Transverse colon (tissue), 4 donors: ENCODE data around the gene CACNA1C. TPM values are rescaled to one million over a fixed set of nuclear protein-coding genes. Genes with fewer than 3 reads are reported as not detected.
"Not testable (repeated sequence)": the region's sequence is repeated elsewhere in the genome, so short reads cannot be mapped to it uniquely, and the experiment has no call there.

ENCODE experiments used
- DNase-seq: peaks from one replicate; pipeline ENCODE4 v3.0.0-alpha.2; 2019
- H3K27ac ChIP-seq, 4 donors: fragments of 200-600 bp; sonication (generic); 2 replicates each; pipeline ENCODE4 v1.5.1; 2016 to 2018; ENCODE audit warnings: inconsistent platforms in 4 of 4
- H3K27me3 ChIP-seq: fragments of 200-600 bp; sonication (generic); 2 replicates; pipeline ENCODE4 v1.5.1; 2017; ENCODE audit warnings: inconsistent platforms
- H3K36me3 ChIP-seq, 4 donors: fragments of 200-600 bp; sonication (generic); 2 replicates each; pipeline ENCODE4 v1.5.1; 2017 to 2019; ENCODE audit warnings: inconsistent platforms in 4 of 4
- H3K4me1 ChIP-seq, 4 donors: fragments of 200-600 bp; sonication (generic); 2 replicates each; pipeline ENCODE4 v1.5.1; 2017 to 2020; ENCODE audit warnings: inconsistent platforms in 4 of 4
- H3K4me3 ChIP-seq, 4 donors: fragments of 200-600 bp; sonication (generic); 1 replicate in 1 of 4; 2 replicates in 3 of 4; pipeline versions ENCODE4 v1.5.1 to v1.6.1; 2017 to 2019; ENCODE audit warnings: inconsistent platforms in 4 of 4
- H3K9me3 ChIP-seq, 2 donors: fragments of 200-600 bp; sonication (generic); 2 replicates each; pipeline ENCODE4 v1.5.1; 2017 to 2019; ENCODE audit warnings: inconsistent platforms in 2 of 2
- EP300 ChIP-seq: sonication (generic); formaldehyde crosslinking; IDR thresholded peaks from one replicate; pipeline ENCODE4 v1.6.1; 2017; ENCODE audit warnings: antibody characterized with exemption, low read depth
- POLR2A ChIP-seq: fragments of 450-650 bp; IDR thresholded peaks from one replicate; pipeline ENCODE4 v1.6.1; 2016; ENCODE audit warnings: antibody characterized with exemption, mild to moderate bottlenecking, moderate library complexity
- POLR2AphosphoS5 ChIP-seq, 3 donors: sonication (generic); formaldehyde crosslinking; IDR thresholded peaks; one replicate each; pipeline ENCODE4 v1.6.1; 2016; ENCODE audit warnings: antibody characterized with exemption in 3 of 3
- WGBS, 2 donors: methylation state at CpG; one replicate each; pipeline ENCODE4 v1.1.5; 2018; ENCODE audit warnings: low coverage in 1 of 2; 5-methylcytosine and 5-hydroxymethylcytosine counted together
- in situ Hi-C, 4 donors: fragments of 200-750 bp; cut with MboI; loops; one replicate each; pipeline versions ENCODE4 v1.15.0 to v1.15.1; 2017; ENCODE audit warnings: low sequenced_read_pairs in 3 of 4, low pct_ligation_motif_present in 1 of 4, low pct_unique_long_range_greater_than_20kb in 1 of 4
- intact Hi-C: fragments of 100-400 bp; cut with DNase I; formaldehyde crosslinking; loops from one replicate; pipeline ENCODE4 v1.15.1; 2023; ENCODE audit warnings: low total_unique reads
- total RNA-seq, 4 donors: library from RNA; depleted of rRNA; stranded (reverse); fragments of >200 nt; gene quantifications; one replicate each; pipeline ENCODE4 v1.1.0, GENCODE V29; 2016
- TF ChIP-seq, protein P1 (sequence below), 5 experiments: fragments of 200-600 bp in 3 of 5; fragments of 450-650 bp in 2 of 5; sonication (generic) in 3 of 5; IDR thresholded peaks; 1 replicate in 2 of 5; 2 replicates in 3 of 5; pipeline ENCODE4 v1.5.1; 2016 to 2017; ENCODE audit warnings: antibody characterized with exemption in 5 of 5, inconsistent platforms in 3 of 5, mild to moderate bottlenecking in 2 of 5, moderate library complexity in 1 of 5

Gene CACNA1C
- total RNA-seq, 4 donors from 2014 or later = 18.8 to 35.2 (median 24.8) TPM

DNA sequence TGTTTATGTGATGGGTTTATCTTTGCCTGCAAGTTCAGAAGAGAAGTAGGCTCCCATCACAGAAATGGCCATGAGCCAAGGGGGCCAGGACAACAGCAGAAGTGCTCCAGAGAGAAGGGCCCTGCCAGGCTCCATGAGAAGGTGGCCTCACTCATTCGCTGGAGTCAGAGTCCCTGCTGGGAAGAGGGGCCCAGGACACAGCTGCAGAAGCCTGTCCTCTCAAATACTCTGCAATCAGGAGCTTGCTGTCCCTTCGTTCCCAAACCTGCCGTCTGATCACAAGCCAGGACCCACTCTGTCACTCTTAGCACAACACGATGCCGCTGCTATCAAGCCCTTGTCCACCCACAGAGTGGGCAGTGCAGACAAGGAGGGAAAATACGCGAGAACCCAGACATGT lies 435.8 kb downstream of the CACNA1C start:
- Histone ChIP-seq H3K36me3 (no peaks in the 10 kb centered on the region), H3K4me3 (no peak overlapping the region), H3K27ac (peak overlapping the region in 1 of 4 donors; percentile 3), H3K4me1 (peaks cover 0 to 29% (median 10%) of the 10 kb centered on the region in 4 donors), H3K27me3 (no peaks in the 10 kb centered on the region), H3K9me3 (no peaks in the 10 kb centered on the region)
- DNase-seq = no peak
- TF ChIP-seq, protein P1, sequence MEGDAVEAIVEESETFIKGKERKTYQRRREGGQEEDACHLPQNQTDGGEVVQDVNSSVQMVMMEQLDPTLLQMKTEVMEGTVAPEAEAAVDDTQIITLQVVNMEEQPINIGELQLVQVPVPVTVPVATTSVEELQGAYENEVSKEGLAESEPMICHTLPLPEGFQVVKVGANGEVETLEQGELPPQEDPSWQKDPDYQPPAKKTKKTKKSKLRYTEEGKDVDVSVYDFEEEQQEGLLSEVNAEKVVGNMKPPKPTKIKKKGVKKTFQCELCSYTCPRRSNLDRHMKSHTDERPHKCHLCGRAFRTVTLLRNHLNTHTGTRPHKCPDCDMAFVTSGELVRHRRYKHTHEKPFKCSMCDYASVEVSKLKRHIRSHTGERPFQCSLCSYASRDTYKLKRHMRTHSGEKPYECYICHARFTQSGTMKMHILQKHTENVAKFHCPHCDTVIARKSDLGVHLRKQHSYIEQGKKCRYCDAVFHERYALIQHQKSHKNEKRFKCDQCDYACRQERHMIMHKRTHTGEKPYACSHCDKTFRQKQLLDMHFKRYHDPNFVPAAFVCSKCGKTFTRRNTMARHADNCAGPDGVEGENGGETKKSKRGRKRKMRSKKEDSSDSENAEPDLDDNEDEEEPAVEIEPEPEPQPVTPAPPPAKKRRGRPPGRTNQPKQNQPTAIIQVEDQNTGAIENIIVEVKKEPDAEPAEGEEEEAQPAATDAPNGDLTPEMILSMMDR (IDR thresholded peaks at IDR 0.05) = no peak
- no peak for TF ChIP-seq POLR2AphosphoS5 (IDR thresholded peaks at IDR 0.05)
- no peak for TF ChIP-seq POLR2A
- no peak for TF ChIP-seq EP300
- intact Hi-C loops (no loop called here), in situ Hi-C loops (no loop called here)
- 86 to 96% methylated on average over 6 to 7 of the region's 7 CpGs for WGBS, 2 donors

DNA sequence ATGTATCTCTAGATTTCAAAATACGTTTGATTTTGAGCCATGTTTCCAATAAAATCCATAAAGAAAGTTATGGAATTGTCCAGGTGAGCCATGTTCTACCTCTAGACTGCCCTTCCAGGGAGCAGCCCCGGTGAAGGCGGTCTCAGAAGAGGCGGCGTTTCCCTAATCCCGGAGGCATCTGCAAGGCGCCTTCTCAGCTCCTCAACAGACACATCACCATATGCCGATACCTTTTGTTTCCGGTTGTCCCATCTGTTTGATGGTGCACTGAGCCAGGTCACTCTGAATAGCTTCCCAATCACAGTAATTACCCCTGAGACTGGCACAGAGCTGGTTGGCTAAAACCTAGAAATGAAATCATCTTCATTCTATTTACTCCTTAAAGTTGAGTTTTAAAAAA lies 436.5 kb downstream of the CACNA1C start:
- H3K4me1 ChIP-seq = peaks cover 0 to 36% (median 14%) of the 10 kb centered on the region in 4 donors
- DNase-seq = no peak
- H3K4me3 ChIP-seq = no peak overlapping the region
- H3K36me3 ChIP-seq = no peaks in the 10 kb centered on the region
- no peaks in the 10 kb centered on the region for H3K9me3 ChIP-seq
- no peaks in the 10 kb centered on the region for H3K27me3 ChIP-seq
- no peak overlapping the region for H3K27ac ChIP-seq
- in situ Hi-C loops = no loop called here
- intact Hi-C loops = no loop called here
- TF ChIP-seq POLR2AphosphoS5 (IDR thresholded peaks at IDR 0.05) (no peak), POLR2A (no peak), EP300 (no peak)
- TF ChIP-seq, protein P1 (IDR thresholded peaks at IDR 0.05) = no peak
- WGBS, 2 donors = 89 to 92% methylated on average over 9 of the region's 9 CpGs

DNA sequence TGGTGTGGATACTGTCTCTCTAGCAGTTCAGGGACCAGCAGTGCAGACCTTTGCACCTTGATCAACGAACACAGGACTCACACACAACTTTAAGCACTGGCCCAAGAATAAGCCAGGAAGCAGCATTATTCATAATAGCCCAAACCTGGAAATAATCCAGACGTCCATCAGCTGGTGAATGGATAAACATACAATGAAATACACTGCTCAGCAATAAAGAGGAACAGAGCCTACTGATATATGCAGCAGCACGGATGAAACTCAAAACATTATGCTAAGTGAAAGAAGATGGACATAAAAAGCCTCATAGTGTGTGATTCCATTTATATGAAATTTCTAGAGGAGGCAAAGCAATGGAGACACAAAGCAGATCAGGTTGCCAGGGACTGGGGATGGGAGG lies 438.0 kb downstream of the CACNA1C start:
- Histone ChIP-seq H3K27me3 (no peaks in the 10 kb centered on the region), H3K4me3 (no peak overlapping the region), H3K9me3 (no peaks in the 10 kb centered on the region), H3K4me1 (peaks cover 12 to 51% (median 29%) of the 10 kb centered on the region in 4 donors), H3K27ac (peak overlapping the region in 1 of 4 donors; percentile 18), H3K36me3 (no peaks in the 10 kb centered on the region)
- intact Hi-C loops = loop anchor here (2.0 kb wide), 1 partner anchor 60 kb away; no protein-coding TSS in a partner anchor
- DNase-seq = no peak
- TF ChIP-seq, protein P1 (IDR thresholded peaks at IDR 0.05) = no peak
- TF ChIP-seq EP300 (no peak), POLR2AphosphoS5 (IDR thresholded peaks at IDR 0.05) (no peak), POLR2A (no peak)
- in situ Hi-C loops = no loop called here
- WGBS, 2 donors = 0 to 7% methylated on average over 2 to 3 of the region's 3 CpGs

DNA sequence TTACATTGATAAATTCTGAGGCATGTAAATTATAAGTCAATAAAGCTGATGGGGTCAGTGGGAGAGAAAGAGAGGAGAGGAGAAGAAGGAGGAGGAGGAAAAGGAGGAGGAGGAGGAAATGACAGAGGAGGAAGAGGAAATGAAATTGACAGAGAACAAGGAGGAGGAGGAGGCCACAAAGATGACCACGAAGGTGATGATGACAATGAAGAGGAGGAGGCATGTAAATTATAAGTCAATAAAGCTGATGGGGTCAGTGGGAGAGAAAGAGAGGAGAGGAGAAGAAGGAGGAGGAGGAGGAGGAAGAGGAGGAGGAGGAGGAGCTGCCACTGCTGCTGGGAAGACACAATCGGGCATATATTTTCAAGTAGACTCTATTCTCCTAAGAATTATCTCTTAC lies 438.6 kb downstream of the CACNA1C start:
- H3K27ac ChIP-seq, H3K9me3 ChIP-seq, H3K36me3 ChIP-seq, DNase-seq, H3K27me3 ChIP-seq, H3K4me3 ChIP-seq, in situ Hi-C loops: not testable (repeated sequence)
- 33 to 54% methylated on average over 2 of the region's 2 CpGs for WGBS, 2 donors
- H3K4me1 ChIP-seq = peaks cover 17 to 53% (median 32%) of the 10 kb centered on the region in 4 donors
- intact Hi-C loops = loop anchor here (2.0 kb wide), 1 partner anchor 61 kb away; no protein-coding TSS in a partner anchor

DNA sequence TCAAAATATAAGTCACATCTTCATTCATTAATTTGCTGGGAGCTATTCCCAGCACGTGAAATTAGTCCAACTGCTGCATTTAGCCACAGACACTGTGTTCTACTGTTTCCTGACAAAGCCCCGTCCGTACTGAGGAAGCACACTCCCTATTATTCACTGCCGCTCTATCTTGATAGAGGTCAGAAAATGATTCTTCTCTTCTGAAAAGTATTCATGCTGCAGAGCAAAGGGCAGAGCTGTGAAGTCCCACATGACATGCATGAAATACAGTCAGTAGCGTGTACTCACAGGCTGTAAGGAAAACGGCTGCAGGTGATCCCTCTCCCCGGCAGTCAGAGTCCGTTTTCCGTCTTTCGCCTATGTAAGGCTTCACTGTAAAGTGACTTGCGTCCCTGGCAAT lies 439.4 kb downstream of the CACNA1C start:
- no peak for TF ChIP-seq EP300
- TF ChIP-seq POLR2A = no peak
- TF ChIP-seq, protein P1 (IDR thresholded peaks at IDR 0.05) = no peak
- no peak for TF ChIP-seq POLR2AphosphoS5 (IDR thresholded peaks at IDR 0.05)
- no peak overlapping the region for H3K27ac ChIP-seq

More for the DNA sequence above, 439.4 kb downstream of the CACNA1C start:
- 68 to 76% methylated on average over 11 of the region's 11 CpGs for WGBS, 2 donors
- Histone ChIP-seq H3K36me3 (no peaks in the 10 kb centered on the region), H3K27me3 (no peaks in the 10 kb centered on the region), H3K9me3 (no peaks in the 10 kb centered on the region), H3K4me3 (no peak overlapping the region), H3K4me1 (peaks cover 18 to 46% (median 30%) of the 10 kb centered on the region in 4 donors)
- intact Hi-C loops = no loop called here
- no peak for DNase-seq
- in situ Hi-C loops = no loop called here
